RWPE2 (cell line): ENCODE results near the gene C6orf136.

Experiments
- ATAC-seq: fragments of 200-7000 bp; cut with Tn5 transposase; 3 replicates; pipeline ENCODE4 v1.9.1; 2021; ENCODE audit warnings: low read depth
- DNase-seq: peaks from one replicate; pipeline ENCODE4 v3.0.0-alpha.2; 2020; ENCODE audit warnings: low spot score
- H3K27ac ChIP-seq: fragments of 450-650 bp; 2 replicates; pipeline ENCODE4 v1.5.1; 2017; ENCODE audit warnings: mild to moderate bottlenecking; ENCODE audit not compliant: poor library complexity, severe bottlenecking
- H3K27me3 ChIP-seq: fragments of 250-450 bp; sonication (Bioruptor Pico); 2 replicates; pipeline ENCODE4 v1.5.1; 2021; ENCODE audit warnings: mild to moderate bottlenecking, moderate library complexity; ENCODE audit not compliant: insufficient read depth, poor library complexity, severe bottlenecking
- H3K36me3 ChIP-seq: fragments of 250-450 bp; sonication (Bioruptor Pico); 2 replicates; pipeline ENCODE4 v1.5.1; 2020; ENCODE audit warnings: low read depth, mild to moderate bottlenecking, moderate library complexity
- H3K4me1 ChIP-seq: fragments of 250-450 bp; sonication (Bioruptor Pico); 2 replicates; pipeline ENCODE4 v1.5.1; 2021; ENCODE audit warnings: mild to moderate bottlenecking, moderate library complexity; ENCODE audit not compliant: insufficient read depth, poor library complexity, severe bottlenecking
- H3K4me3 ChIP-seq: fragments of 250-450 bp; sonication (Bioruptor Pico); 2 replicates; pipeline ENCODE4 v1.5.1; 2021; ENCODE audit warnings: mild to moderate bottlenecking, moderate library complexity; ENCODE audit not compliant: severe bottlenecking
- H3K9me3 ChIP-seq: fragments of 250-450 bp; sonication (Bioruptor Pico); 2 replicates; pipeline ENCODE4 v1.5.1; 2021; ENCODE audit warnings: mild to moderate bottlenecking, moderate library complexity; ENCODE audit not compliant: severe bottlenecking
- TF ChIP-seq, protein P1 (sequence below): fragments of 450-650 bp; IDR thresholded peaks from one replicate; pipeline ENCODE4 v1.5.1; 2017; ENCODE audit warnings: mild to moderate bottlenecking, moderate library complexity; ENCODE audit not compliant: poor library complexity, severe bottlenecking

The C6orf136 gene

DNA sequence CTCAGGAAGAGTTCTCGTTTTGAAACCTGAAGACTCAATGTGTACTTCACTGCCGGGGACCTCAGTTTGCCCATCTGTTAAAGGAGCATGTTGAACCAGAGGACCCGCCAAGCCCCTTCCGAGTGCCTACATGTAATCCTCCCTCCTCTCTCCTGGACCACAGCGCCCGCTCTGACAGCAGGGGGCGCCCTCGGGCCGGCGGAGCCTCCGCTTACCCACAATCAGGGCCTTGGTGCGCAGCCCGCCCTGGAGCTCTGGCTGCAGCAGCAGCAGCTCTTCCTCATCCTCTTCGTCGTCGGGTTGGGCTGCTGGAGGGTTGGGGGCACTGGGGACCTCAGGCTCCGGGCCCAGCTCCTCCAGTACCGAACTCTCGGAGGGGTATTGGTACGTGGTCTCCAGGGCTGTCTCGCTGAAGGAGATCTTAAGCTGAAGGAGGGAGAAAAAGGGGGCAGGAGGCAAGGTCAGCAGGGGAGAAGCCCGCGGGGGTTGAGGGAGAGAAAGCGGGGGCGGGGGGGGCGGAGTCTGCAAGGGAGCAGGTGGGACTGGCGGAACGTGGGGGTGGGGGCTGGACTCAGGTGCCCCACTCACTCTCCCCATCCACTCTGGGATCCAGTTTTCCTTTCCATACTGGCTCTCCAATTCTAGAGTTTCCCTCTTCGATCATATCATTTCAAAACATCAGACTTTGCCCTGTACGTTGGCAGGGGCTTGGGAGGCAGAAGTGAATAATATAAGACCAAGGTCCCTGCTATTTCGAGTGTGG, 32.2 kb downstream of the C6orf136 start:
- peaks cover 73% of the 10 kb centered on the region for H3K36me3 ChIP-seq
- no peaks in the 10 kb centered on the region for H3K9me3 ChIP-seq
- ATAC-seq (peak; percentile 35; the same call in 2 of the 3 replicates), DNase-seq (no peak)
- H3K27ac ChIP-seq, result peak overlapping the region; percentile 95
- no peak overlapping the region for H3K4me3 ChIP-seq
- TF ChIP-seq, protein P1, sequence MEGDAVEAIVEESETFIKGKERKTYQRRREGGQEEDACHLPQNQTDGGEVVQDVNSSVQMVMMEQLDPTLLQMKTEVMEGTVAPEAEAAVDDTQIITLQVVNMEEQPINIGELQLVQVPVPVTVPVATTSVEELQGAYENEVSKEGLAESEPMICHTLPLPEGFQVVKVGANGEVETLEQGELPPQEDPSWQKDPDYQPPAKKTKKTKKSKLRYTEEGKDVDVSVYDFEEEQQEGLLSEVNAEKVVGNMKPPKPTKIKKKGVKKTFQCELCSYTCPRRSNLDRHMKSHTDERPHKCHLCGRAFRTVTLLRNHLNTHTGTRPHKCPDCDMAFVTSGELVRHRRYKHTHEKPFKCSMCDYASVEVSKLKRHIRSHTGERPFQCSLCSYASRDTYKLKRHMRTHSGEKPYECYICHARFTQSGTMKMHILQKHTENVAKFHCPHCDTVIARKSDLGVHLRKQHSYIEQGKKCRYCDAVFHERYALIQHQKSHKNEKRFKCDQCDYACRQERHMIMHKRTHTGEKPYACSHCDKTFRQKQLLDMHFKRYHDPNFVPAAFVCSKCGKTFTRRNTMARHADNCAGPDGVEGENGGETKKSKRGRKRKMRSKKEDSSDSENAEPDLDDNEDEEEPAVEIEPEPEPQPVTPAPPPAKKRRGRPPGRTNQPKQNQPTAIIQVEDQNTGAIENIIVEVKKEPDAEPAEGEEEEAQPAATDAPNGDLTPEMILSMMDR, result peak; percentile 90
- H3K27me3 ChIP-seq, result no peaks in the 10 kb centered on the region
- peaks cover 18% of the 10 kb centered on the region for H3K4me1 ChIP-seq

DNA sequence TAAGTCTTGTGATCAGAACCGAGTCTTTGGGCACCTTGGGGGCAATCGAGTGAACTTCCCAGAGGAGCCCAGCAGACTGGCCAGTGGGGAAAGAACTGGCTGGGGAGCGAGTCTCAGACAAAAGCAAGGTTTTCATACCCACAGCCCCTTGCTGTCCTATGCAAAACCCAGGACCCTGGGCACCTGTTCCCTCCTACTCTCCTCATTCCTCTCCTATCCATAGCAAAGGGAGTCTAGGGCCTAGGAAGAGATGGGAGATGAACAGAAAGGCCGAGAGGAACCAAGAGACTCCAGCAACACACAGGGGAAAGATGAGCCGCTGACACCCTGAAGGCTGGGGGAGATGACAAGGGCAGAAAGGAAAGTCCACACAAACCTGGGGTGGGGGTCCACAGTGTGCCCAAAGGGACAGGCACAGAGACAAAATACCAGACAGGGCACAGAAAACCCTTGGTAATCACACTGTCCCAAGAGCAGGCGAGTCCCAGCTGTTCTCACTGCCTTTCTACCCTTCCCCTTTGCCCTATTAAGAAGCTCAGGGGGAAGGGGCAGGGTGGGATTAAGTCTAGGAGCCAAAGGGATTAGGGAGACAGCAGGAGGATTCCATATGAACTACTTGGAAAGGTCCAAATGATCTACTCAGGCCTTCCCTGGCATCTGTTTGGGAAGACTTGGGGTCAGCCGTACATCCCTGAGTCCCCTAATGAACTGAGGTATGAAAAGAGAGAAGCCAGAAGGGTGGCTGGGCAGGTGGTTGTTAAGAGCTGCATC, 33.0 kb downstream of the C6orf136 start:
- H3K4me3 ChIP-seq, result no peak overlapping the region
- peaks cover 18% of the 10 kb centered on the region for H3K4me1 ChIP-seq
- H3K27ac ChIP-seq, result peak overlapping the region; percentile 95
- no peaks in the 10 kb centered on the region for H3K27me3 ChIP-seq
- peaks cover 78% of the 10 kb centered on the region for H3K36me3 ChIP-seq
- DNase-seq (no peak), ATAC-seq (no peak)
- no peaks in the 10 kb centered on the region for H3K9me3 ChIP-seq
- TF ChIP-seq, protein P1, result no peak

DNA sequence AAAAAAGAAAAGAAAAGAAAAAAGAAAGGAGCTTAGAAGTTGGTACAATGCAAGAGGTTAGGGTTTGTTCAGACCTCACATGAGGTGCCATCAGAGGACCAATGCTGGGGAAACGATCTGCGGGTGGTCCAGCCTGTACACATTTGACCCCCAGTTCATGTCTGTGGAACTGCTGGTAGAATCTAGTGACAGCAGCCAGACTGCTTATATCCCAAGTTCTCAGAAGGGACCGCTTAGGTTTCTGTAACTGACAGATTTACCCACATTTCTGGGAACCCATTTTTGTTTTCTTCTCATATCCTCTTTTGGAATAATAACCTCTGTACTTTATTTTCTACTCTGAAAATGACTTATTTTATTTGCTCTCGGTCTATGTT, 34.8 kb downstream of the C6orf136 start:
- Histone ChIP-seq H3K36me3 (peaks cover 79% of the 10 kb centered on the region), H3K4me3 (peak overlapping the region; percentile 86), H3K27me3 (no peaks in the 10 kb centered on the region), H3K27ac (peak overlapping the region; percentile 95), H3K4me1 (peaks cover 18% of the 10 kb centered on the region), H3K9me3 (no peaks in the 10 kb centered on the region)
- TF ChIP-seq, protein P1, result no peak
- DNase-seq (no peak), ATAC-seq (no peak)

DNA sequence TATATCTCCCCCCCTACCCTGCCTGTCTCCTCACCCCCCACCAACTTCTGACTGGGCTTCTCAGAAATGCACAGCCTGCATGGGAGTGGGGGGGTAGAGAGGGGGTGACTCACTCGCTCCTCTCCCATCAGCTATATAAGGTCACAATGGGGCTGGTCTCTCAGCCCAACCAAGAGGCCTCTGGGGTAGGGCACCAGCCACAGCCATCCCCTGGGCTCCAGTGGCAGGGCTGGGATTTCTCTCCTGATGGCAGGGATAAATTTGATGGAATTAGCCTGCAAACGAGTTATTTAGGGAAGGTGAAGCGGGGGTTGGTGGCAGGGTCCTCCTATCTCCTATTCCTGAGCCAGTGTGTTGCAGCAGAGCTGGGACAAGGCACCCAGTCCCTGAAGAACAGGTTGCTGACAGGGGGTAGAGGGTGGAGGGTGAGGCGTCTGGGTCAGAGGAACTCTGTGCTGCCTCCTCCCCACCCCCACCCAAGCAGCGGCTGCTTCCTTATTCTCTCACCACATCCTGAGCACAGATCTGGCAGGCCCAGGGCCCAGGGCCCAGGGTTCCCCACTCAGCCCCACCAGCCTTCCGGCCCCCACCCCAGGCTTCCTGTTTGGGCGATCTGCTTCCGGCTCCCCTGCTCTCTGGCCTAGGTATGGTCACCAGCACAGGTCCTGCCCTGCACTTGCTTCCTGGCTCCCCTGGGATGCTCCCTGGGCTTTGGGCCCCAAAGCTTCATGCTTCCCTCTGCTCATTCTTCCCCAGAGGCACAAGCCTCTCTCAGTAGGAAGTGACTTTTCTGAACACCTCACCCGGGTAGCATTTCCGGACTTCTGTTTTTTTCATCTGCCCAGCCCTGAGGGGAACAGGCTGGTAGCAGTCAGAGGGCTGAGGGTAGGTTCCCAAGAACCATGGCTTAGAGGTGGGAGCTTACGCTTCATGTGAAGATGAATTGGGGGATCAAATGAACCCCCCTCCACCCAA, 35.5 kb downstream of the C6orf136 start:
- Histone ChIP-seq H3K27me3 (no peaks in the 10 kb centered on the region), H3K4me3 (peak overlapping the region; percentile 86), H3K36me3 (peaks cover 72% of the 10 kb centered on the region), H3K27ac (peak overlapping the region; percentile 95), H3K4me1 (peaks cover 18% of the 10 kb centered on the region), H3K9me3 (no peaks in the 10 kb centered on the region)
- peak; percentile 36 for ATAC-seq
- TF ChIP-seq, protein P1, result no peak
- peak; percentile 79 for DNase-seq
